H1 (cell line): ENCODE results near the gene PLXDC2. TPM values are rescaled to one million over a fixed set of nuclear protein-coding genes. Genes with fewer than 3 reads are reported as not detected.

Source experiments
- CTCF ChIA-PET: fragments of 300-600 bp; sonication (Branson Sonifier 250); formaldehyde crosslinking; loops from one replicate; lab custom pipeline; 2021; ENCODE audit not compliant: partially characterized antibody; lab: Charles Lee
- POLR2A ChIA-PET: fragments of 300-600 bp; sonication (Branson Sonifier 250); formaldehyde crosslinking; loops from one replicate; lab custom pipeline; 2021; ENCODE audit warnings: inconsistent platforms; ENCODE audit not compliant: partially characterized antibody; lab: Charles Lee
- DNase-seq, 2 experiments: peaks; one replicate each; pipeline versions ENCODE4 v3.0.0 to v3.0.0-alpha.2; 2010 to 2022; ENCODE audit warnings: low spot score in 2 of 2, low read depth in 1 of 2, mixed read lengths in 1 of 2
- FAIRE-seq: peaks from 2 replicates; lab custom pipeline; 2011; peaks lifted over from hg19 to GRCh38; lab: Jason Lieb, UNC
- H2AFZ ChIP-seq: 2 replicates; pipeline ENCODE4 v1.8.1; 2012; ENCODE audit warnings: low read length, inconsistent platforms
- H2AK5ac ChIP-seq: 2 replicates; pipeline ENCODE4 v1.6.1; 2013; ENCODE audit warnings: low read depth, low read length
- H2BK120ac ChIP-seq: replicated peaks from 2 replicates; pipeline ENCODE3; 2013; ENCODE audit warnings: low read depth, low read length, inconsistent platforms
- H2BK12ac ChIP-seq: 2 replicates; pipeline ENCODE4 v1.6.1; 2013; ENCODE audit warnings: low read depth, low read length
- H2BK15ac ChIP-seq: 2 replicates; pipeline ENCODE4 v1.6.1; 2013; ENCODE audit warnings: low read length
- H2BK20ac ChIP-seq: 2 replicates; pipeline ENCODE4 v1.6.1; 2013; ENCODE audit warnings: low read length
- H2BK5ac ChIP-seq: 2 replicates; pipeline ENCODE4 v1.6.1; 2013; ENCODE audit warnings: low read depth, low read length
- H3K14ac ChIP-seq: 2 replicates; pipeline ENCODE4 v1.6.1; 2013; ENCODE audit warnings: inconsistent platforms; ENCODE audit not compliant: insufficient read length
- H3K18ac ChIP-seq: 2 replicates; pipeline ENCODE4 v1.6.1; 2013; ENCODE audit warnings: low read length; ENCODE audit errors: extremely low read depth
- H3K23ac ChIP-seq: 2 replicates; pipeline ENCODE4 v1.6.1; 2013; ENCODE audit warnings: inconsistent platforms; ENCODE audit not compliant: insufficient read length
- H3K23me2 ChIP-seq: 2 replicates; pipeline ENCODE4 v1.6.1; 2013; ENCODE audit warnings: low read depth, low read length
- H3K27ac ChIP-seq: 2 replicates; pipeline ENCODE4 v1.6.1; 2011; ENCODE audit warnings: low read depth, low read length, inconsistent platforms
- H3K27me3 ChIP-seq, 4 experiments: replicated peaks in 1 of 4; 1 replicate in 1 of 4; 2 replicates in 3 of 4; pipeline versions ENCODE4 v1.6.1 to v1.8.1; 2011 to 2013; ENCODE audit warnings: low read length in 3 of 4, mild to moderate bottlenecking in 3 of 4, inconsistent platforms in 2 of 4, mixed read lengths in 2 of 4, moderate library complexity in 1 of 4; ENCODE audit not compliant: control insufficient read depth in 3 of 4, insufficient read depth in 3 of 4; ENCODE audit errors: extremely low read depth in 1 of 4
- H3K36me3 ChIP-seq, 4 experiments: 2 replicates each; pipeline versions ENCODE4 v1.6.1 to v1.8.1; 2011 to 2013; ENCODE audit warnings: mild to moderate bottlenecking in 4 of 4, low read length in 3 of 4, moderate library complexity in 2 of 4, control low read depth in 1 of 4, inconsistent platforms in 1 of 4; ENCODE audit not compliant: insufficient read depth in 4 of 4, control insufficient read depth in 2 of 4
- H3K4ac ChIP-seq: replicated peaks from 2 replicates; pipeline ENCODE3; 2013; ENCODE audit warnings: low read length, low read depth, mixed read lengths, inconsistent platforms; ENCODE audit not compliant: insufficient read length
- H3K4me1 ChIP-seq, 4 experiments: replicated peaks in 1 of 4; 1 replicate in 1 of 4; 2 replicates in 3 of 4; pipeline versions ENCODE4 v1.6.1 to v1.8.1; 2011 to 2013; ENCODE audit warnings: low read length in 3 of 4, inconsistent platforms in 2 of 4, mixed read lengths in 1 of 4; ENCODE audit not compliant: insufficient read depth in 4 of 4, control insufficient read depth in 3 of 4
- H3K4me2 ChIP-seq, 2 experiments: 2 replicates each; pipeline versions ENCODE4 v1.6.1 to v1.8.1; 2011 to 2013; ENCODE audit warnings: low read depth in 2 of 2, low read length in 2 of 2, control low read depth in 1 of 2, inconsistent platforms in 1 of 2, mild to moderate bottlenecking in 1 of 2; ENCODE audit not compliant: insufficient read depth in 1 of 2
- H3K4me3 ChIP-seq, 4 experiments: fragments of 200-600, 300-600 bp in 1 of 4; sonication (generic), shearing (Covaris generic), sonication (Bioruptor Twin) in 1 of 4; 2 replicates each; pipeline versions ENCODE4 v1.5.1 to v1.8.1; 2011 to 2016; ENCODE audit warnings: low read length in 4 of 4, low read depth in 3 of 4, control low read depth in 2 of 4, inconsistent platforms in 2 of 4, mild to moderate bottlenecking in 2 of 4, mixed read lengths in 1 of 4, moderate library complexity in 1 of 4; ENCODE audit not compliant: insufficient read depth in 2 of 4; ENCODE audit errors: extremely low read depth in 1 of 4
- H3K56ac ChIP-seq: replicated peaks from 2 replicates; pipeline ENCODE3; 2013; ENCODE audit warnings: low read depth, mild to moderate bottlenecking, mixed read lengths, low read length, inconsistent platforms; ENCODE audit not compliant: insufficient read length
- H3K79me1 ChIP-seq: 2 replicates; pipeline ENCODE4 v1.6.1; 2013; ENCODE audit warnings: low read depth, low read length, control low read depth
- H3K79me2 ChIP-seq, 2 experiments: 2 replicates each; pipeline versions ENCODE4 v1.6.1 to v1.8.1; 2012 to 2013; ENCODE audit warnings: low read length in 2 of 2, mild to moderate bottlenecking in 2 of 2, inconsistent platforms in 1 of 2; ENCODE audit not compliant: insufficient read depth in 2 of 2, control insufficient read depth in 1 of 2
- H3K9ac ChIP-seq, 4 experiments: replicated peaks in 1 of 4; 1 replicate in 1 of 4; 2 replicates in 3 of 4; pipeline versions ENCODE4 v1.6.1 to v1.8.1; 2011 to 2013; ENCODE audit warnings: low read depth in 3 of 4, low read length in 3 of 4, control low read depth in 2 of 4, mild to moderate bottlenecking in 2 of 4, moderate library complexity in 2 of 4, inconsistent platforms in 1 of 4; ENCODE audit errors: extremely low read depth in 1 of 4
- H3K9me3 ChIP-seq, 2 experiments: 2 replicates each; pipeline versions ENCODE4 v1.6.1 to v1.8.1; 2012 to 2013; ENCODE audit warnings: mild to moderate bottlenecking in 2 of 2, moderate library complexity in 2 of 2, control low read depth in 1 of 2, inconsistent platforms in 1 of 2, low read depth in 1 of 2, low read length in 1 of 2, mixed read lengths in 1 of 2; ENCODE audit not compliant: insufficient read depth in 2 of 2
- H4K20me1 ChIP-seq, 2 experiments: replicated peaks in 1 of 2; 2 replicates each; pipeline versions ENCODE3 to v1.8.1; 2011 to 2013; ENCODE audit warnings: inconsistent platforms in 2 of 2, low read length in 2 of 2, mild to moderate bottlenecking in 1 of 2; ENCODE audit not compliant: insufficient read depth in 2 of 2, control insufficient read depth in 1 of 2
- H4K5ac ChIP-seq: 2 replicates; pipeline ENCODE4 v1.6.1; 2013; ENCODE audit warnings: low read length, low read depth, mixed read lengths, inconsistent platforms; ENCODE audit not compliant: insufficient read length
- H4K8ac ChIP-seq: 2 replicates; pipeline ENCODE4 v1.8.0; 2013; ENCODE audit warnings: mild to moderate bottlenecking, moderate library complexity, low read length, inconsistent platforms; ENCODE audit not compliant: insufficient read depth; ENCODE audit errors: extremely low read depth
- H4K91ac ChIP-seq: replicated peaks from 2 replicates; pipeline ENCODE3; 2013; ENCODE audit warnings: low read length, mixed read lengths, inconsistent platforms; ENCODE audit not compliant: insufficient read length
- EP300 ChIP-seq, 2 experiments: IDR thresholded peaks; 1 replicate in 1 of 2; 2 replicates in 1 of 2; pipeline ENCODE4 v1.6.1; 2011 to 2012; ENCODE audit warnings: low read depth in 2 of 2, low read length in 2 of 2, mild to moderate bottlenecking in 2 of 2, borderline replicate concordance in 1 of 2, inconsistent platforms in 1 of 2, moderate library complexity in 1 of 2
- TEAD4 ChIP-seq: IDR thresholded peaks from 2 replicates; pipeline ENCODE4 v1.6.1; 2012; ENCODE audit warnings: low read depth, low read length, inconsistent platforms, mixed read lengths
- polyA plus RNA-seq, 7 experiments: library from polyadenylated mRNA; depleted of rRNA in 3 of 7; stranded (reverse) in 5 of 7; unstranded in 2 of 7; fragments of >200 nt in 5 of 7; fragments of 200-250 nt in 2 of 7; gene quantifications; 1 replicate in 5 of 7; 2 replicates in 1 of 7; 4 replicates in 1 of 7; pipeline versions ENCODE4 v1.2.1 to v1.2.3, GENCODE V29; 2011 to 2013; ENCODE audit warnings: missing spikeins in 2 of 7, mixed read lengths in 2 of 7
- total RNA-seq: library from RNA; stranded (reverse); fragmentation: NEBNext Ultra II Directional; extraction: Animal tissue kit (Norgen Biotek cat#: 25700); gene quantifications from 2 replicates; pipeline ENCODE4 v1.2.1, GENCODE V29; 2021

The PLXDC2 gene
- total and polyA plus RNA-seq, 2 of the 8 experiments (the other 6 are each of a cell fraction or from before 2014, with no cell fraction given), result 23.0 to 40.5 TPM

- CTCF ChIA-PET, result interaction anchor here (0.8 kb wide), 1 partner anchor 111 kb away, joined by 3 read pairs; no protein-coding TSS in a partner anchor
- no peak overlapping the region for H4K8ac ChIP-seq
- H3K79me1 ChIP-seq, result no peaks in the 10 kb centered on the region
- no peak overlapping the region for H2BK120ac ChIP-seq
- no peak overlapping the region for H2BK12ac ChIP-seq
- POLR2A ChIA-PET, result interaction anchor here (1.4 to 1.5 kb wide), 2 partner anchors 23 to 186 kb away, joined by 3 read pairs; no protein-coding TSS in a partner anchor
- no peak overlapping the region for H2BK15ac ChIP-seq
- peaks cover 0 to 4% (median 0%) of the 10 kb centered on the region in 4 experiments; a peak in 1 of 8 replicates for H3K36me3 ChIP-seq
- no peak for FAIRE-seq
- no peak overlapping the region for H3K14ac ChIP-seq
- no peaks in the 10 kb centered on the region for H3K79me2 ChIP-seq
- no peak overlapping the region for H2BK5ac ChIP-seq
- no peaks in the 10 kb centered on the region for H3K27me3 ChIP-seq
- H3K27ac ChIP-seq, result no peak overlapping the region
- H2BK20ac ChIP-seq, result no peak overlapping the region
- H3K4ac ChIP-seq, result no peak overlapping the region
- no peak overlapping the region for H3K18ac ChIP-seq
- DNase-seq, result peak in 1 of 2 experiments; percentile 0
- TF ChIP-seq EP300 (IDR thresholded peaks at IDR 0.05; ENCODE audit: borderline replicate concordance in 1 of 2, low read depth in 2 of 2, low read length in 2 of 2) (no peak), TEAD4 (peak; percentile 93)
- H4K5ac ChIP-seq, result no peak overlapping the region
- peaks cover 0 to 3% (median 0%) of the 10 kb centered on the region in 4 experiments; a peak in 1 of 7 replicates for H3K4me1 ChIP-seq
- H3K23me2 ChIP-seq, result no peaks in the 10 kb centered on the region
- H2AK5ac ChIP-seq, result no peak overlapping the region
- no peaks in the 10 kb centered on the region for H4K20me1 ChIP-seq
- H3K9ac ChIP-seq, result no peak overlapping the region
- no peak overlapping the region for H3K4me3 ChIP-seq
- H3K4me2 ChIP-seq, result no peak overlapping the region
- no peaks in the 10 kb centered on the region for H3K9me3 ChIP-seq
- no peak overlapping the region for H4K91ac ChIP-seq
- no peak overlapping the region for H2AFZ ChIP-seq
- H3K56ac ChIP-seq, result no peak overlapping the region
- H3K23ac ChIP-seq, result no peak overlapping the region
Measured at GRCh38 chr10:20185116-20185515, 368.9 kb downstream of the PLXDC2 start.
